CD4-positive, alpha-beta T cell treated with Interferon gamma for 1 hour (primary cell): ENCODE measurements around the gene TUBGCP3.
"Not testable (repeated sequence)": the region's sequence is repeated elsewhere in the genome, so short reads cannot be mapped to it uniquely, and the experiment has no call there.

Experiments
- DNase-seq: peaks from one replicate; pipeline ENCODE4 v3.0.0-alpha.2; 2020

Gene TUBGCP3

GRCh38 chr13:112587764-112588489 lies at the start of gene TUBGCP3:
TSS of gene TUBGCP3 (minus strand) at chr13:112588153. CDS start at chr13:112587980, 173 bp downstream.
- DNase-seq: peak; percentile 75

DNA sequence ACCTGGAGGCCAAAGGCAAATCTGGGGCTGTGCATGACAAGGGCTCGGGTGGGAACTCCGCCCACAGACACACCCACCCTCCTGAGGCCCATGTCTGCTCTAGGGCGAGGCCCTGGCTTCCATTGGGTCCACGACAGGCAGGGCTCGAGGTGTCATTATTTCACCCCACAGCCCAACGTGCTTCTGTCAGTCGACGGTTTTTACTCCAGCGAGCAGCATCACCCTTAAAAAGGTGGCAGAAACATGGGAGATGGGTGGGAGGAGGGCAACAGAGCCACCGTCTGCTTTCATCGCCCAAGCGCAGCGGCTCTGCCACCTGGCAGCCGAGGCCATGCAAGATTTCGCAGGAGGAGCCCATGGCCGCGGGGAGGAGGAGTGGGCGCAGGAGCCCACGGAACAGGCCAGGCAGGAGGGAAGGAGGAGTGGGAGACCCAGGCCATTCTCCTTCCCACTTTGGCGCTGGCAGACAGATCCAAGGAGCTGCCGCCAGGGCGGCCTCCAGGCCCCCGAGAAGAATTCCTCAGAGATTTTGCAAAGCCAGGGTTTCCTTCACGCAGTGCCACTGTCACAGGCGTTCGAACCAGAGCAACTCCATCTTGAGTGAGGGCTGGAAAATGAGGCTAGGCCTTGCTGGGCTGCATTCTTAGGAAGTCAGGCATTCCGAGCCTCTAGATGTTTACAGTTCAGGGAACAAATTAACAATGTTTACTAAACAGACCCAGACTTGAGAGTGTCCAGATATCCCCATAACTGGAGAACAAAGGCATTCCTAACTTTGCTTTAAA lies 49.3 kb upstream of the TUBGCP3 start:
- DNase-seq: no peak

GRCh38 chr13:112636401-112636975 lies 48.5 kb upstream of the TUBGCP3 start:
- DNase-seq: no peak

- DNase-seq: no peak
Measured at GRCh38 chr13:112635323-112635722, 47.4 kb upstream of the TUBGCP3 start.

DNA sequence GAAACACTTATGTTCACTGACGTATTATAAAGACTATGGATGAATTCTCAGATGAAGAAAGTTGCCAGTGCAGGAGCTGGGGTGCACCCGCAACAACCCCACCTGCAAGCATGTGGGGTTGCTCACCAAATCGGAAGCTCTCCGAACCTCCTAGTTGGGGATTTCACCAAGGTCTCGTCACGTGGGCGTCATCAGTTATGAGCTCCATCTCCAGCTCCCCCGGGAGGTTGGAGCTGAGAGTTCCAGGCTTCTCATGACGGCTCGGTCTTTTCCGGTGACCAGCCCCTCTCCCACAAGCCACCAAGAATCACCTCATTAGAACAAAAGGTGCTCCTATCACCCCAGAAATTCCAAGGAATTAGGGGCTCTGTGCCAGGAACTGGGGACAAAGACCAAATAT lies 46.1 kb upstream of the TUBGCP3 start:
- DNase-seq: no peak

DNA sequence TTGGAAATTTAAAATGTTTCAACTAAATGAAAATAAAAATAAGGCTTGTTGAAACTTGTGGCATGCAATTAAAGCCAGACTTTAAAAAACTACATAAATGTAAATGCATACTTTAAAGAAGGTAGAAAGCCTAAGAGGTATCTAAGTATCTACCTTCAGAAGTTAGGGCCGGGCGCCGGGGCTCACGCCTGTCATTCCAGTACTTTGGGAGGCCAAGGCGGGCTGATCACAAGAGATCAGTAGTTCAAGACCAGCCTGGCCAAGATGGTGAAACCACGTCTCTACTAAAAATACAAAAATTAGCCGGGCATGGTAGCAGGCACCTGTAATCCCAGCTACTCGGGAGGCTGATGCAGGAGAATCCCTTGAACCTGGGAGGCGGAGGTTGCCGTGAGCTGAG lies 42.3 kb upstream of the TUBGCP3 start:
- not testable (repeated sequence) for DNase-seq

DNA sequence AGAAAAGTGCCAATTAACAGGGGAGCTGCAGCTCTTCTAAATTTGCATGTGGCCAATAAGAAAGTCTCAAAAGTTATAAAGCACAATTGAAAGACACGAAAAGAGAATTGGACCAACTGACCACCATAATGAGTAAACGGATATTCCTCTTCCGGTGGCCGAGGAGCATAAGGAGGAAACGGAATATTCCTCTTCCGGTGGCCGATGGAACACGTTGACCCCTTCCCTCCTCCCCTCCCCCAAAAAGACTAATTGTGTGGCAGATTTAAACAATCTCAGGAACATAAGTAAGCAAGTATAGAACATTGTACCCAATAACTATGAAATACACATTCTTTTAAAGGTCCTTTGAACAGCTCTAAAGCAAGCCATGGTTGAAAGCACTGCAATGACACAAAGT lies 41.2 kb upstream of the TUBGCP3 start:
- DNase-seq: no peak

DNA sequence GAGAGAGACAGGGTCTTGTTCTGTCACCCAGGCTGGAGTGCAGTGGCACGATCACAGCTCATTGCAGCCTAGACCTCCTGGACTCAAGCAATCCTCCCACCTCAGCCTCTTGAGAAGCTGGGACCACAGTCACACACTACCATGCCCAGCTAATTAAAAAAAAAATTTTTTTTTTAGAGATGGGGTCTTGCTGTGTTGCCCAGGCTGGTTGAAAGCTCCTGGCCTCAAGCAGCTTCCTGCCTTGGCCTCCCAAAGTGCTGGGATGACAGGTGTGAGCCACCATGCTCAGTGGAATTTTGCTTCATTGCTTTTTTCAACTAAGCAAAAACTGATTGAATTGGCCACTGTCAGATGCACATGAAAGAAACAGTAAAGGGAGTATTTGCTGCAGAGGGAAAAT lies 39.7 kb upstream of the TUBGCP3 start:
- not testable (repeated sequence) for DNase-seq

DNA sequence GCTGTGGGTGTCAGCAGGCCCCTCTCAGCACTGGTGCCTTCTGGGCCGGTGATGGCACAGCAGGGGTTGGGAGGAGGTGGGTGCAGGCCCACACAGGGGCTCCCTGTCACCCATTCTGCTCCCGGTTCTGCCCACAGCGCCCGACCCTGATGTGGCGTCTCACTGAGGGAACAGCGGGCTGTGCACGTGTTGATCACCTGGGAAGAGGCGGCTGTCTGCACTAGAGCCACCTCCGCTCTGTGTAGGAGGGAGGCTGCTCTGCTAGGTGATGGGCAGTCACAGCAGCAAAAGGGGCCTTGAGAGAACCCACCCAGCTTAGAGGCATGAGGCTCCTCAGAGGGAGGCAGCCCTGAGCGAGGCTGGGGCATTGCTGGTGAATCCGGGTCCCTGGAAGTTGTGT lies 39.2 kb upstream of the TUBGCP3 start:
- DNase-seq: no peak

DNA sequence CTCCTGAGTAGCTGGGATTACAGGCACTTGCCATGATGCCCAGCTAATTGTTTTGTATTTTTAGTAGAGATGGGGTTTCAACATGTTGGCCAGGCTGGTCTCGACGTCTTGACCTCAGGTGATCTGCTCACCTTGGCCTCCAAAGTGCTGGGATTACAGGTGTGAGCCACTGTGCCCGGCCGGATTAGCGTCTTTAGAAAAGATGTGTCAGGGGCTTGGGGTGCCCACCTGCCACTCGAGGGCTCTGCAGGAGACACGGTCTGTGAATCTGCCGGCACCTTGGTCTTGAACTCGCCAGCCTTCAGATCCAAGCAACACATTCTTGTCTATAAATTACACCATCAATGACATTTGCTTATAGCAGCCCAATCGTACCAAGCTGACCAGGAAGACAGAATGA lies 38.8 kb upstream of the TUBGCP3 start:
- no peak for DNase-seq

DNA sequence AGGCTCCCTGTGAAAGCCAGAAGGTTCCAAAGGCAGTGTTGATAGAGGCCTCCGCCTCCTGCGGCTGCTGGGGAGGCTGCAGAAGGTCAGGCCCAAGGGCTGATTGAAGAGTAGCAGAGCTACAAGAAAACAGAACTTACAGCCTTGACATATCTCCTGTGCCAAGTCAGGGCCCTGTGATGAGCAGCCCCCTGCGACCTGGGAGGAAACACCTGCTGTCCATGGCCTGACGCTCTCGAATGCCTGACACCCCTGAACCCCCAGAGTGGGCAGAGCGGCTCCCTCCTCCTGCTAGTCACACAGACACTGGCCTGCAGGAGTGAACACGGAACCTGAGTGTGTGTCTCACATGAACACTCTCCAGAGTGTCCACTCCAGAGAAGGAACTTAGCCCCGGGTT lies 38.2 kb upstream of the TUBGCP3 start:
- DNase-seq: no peak

- no peak for DNase-seq
Measured at GRCh38 chr13:112625698-112626097, 37.7 kb upstream of the TUBGCP3 start.

GRCh38 chr13:112624602-112625430 lies 36.9 kb upstream of the TUBGCP3 start:
- no peak for DNase-seq

GRCh38 chr13:112624040-112624439 lies 36.1 kb upstream of the TUBGCP3 start:
- no peak for DNase-seq

GRCh38 chr13:112623051-112623711 lies 35.2 kb upstream of the TUBGCP3 start:
- no peak for DNase-seq

- DNase-seq: no peak
Measured at GRCh38 chr13:112622375-112622774, 34.4 kb upstream of the TUBGCP3 start.

DNA sequence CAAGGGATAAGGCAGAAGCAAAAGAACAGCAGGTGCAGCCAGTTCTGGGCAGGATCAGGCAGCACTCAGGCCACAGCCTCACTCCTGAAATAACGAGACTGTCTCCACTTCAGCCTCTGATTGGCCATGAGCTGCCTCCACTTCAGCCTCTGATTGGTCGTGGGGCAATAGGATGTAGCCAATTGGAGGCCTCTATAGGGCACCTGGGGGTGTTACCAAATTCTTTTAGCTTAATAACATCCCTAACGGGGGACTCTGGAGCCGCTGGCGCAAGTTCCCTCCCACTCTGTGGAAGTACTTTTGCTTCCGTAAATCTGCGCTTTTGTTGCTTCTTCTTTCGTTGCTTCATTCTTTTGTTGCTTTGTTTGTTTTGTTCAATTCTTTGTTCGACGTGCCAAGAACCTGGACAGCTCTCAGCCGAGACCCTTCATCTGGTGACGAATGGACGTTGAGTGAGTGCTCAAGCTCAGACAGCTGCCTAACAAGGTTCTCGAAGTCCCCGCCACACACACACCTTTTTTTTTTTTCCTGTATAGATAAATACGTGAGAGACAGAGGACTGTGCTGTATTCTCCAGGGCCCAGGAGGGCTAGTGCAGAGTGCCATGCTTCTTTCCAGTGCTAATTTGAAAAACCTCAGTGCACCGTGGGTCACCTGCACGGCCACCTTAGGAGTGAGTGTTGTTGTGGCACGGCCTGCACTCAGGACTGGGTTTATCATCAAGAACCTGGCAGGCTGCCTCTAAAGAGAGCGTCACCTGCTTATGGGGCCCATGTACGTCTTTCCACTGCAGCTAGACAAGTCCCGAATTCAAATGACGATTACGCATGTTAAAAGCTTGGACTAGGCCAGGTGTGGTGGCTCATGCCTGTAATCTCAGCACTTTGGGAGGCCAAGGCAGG lies 32.0 kb upstream of the TUBGCP3 start:
- DNase-seq: no peak

- no peak for DNase-seq
Measured at GRCh38 chr13:112618501-112618900, 30.5 kb upstream of the TUBGCP3 start.

DNA sequence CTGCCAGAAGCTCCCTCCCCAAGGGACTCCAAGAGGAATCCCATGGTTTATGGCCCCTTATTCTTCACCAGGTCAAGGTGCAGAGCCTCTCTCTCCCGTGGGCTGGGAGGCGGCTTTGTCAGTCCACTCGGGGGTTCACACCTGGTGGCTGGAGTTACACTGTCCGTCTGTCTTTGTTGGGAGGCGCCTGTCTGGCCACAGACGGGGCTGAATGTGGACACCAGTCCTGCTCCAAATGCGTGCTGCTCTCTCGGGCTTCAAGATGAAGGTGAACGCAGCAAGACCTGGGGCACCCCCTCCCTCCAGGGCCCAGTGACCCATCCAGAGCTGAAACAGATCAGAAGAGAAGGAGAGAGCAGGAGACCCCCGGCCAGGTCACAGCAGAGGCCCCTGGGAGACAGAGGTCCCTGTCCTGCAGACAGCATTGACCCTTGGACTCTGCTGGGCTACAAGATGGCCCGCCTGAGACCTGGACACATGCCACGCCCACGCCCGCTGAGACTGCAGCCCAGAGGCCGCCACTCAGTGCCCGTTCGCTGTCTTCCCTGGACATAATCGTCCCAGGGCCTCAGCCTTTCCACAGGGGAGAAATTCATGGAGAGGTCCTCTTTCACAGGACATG lies 29.9 kb upstream of the TUBGCP3 start:
- no peak for DNase-seq

- no peak for DNase-seq
Measured at GRCh38 chr13:112616586-112617362, 28.8 kb upstream of the TUBGCP3 start.
